Measurements from ENCODE around the gene MBNL1.

The MBNL1 gene

GRCh38 chr3:152299249-152299976 lies 30.7 kb downstream of the MBNL1 start:
- DNase-seq, result no peak

GRCh38 chr3:152300029-152300731 lies 31.5 kb downstream of the MBNL1 start:
- DNase-seq, result no peak

DNA sequence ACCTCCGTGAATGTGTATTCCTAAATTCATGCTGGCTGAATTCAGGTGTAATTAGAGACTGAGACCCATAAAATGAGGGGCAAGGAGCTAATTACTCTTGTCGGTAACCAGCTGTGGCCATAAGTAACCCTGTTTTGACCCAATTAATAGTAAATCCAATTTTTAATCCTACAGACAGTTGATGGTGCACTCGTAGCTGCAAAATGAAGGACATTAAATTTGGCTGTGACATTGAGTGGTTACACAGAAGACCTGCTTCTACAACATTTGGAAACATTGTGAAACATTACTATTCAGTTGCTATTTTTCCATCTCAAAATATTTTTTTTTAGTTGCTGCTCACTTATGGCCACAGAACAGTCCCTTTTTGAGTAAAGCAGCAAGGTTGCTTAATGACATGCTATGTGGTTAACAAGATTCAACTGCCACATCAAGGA lies 33.0 kb downstream of the MBNL1 start:
- DNase-seq, result no peak

- DNase-seq, result no peak
Measured at GRCh38 chr3:152302521-152303021, 33.8 kb downstream of the MBNL1 start.

DNA sequence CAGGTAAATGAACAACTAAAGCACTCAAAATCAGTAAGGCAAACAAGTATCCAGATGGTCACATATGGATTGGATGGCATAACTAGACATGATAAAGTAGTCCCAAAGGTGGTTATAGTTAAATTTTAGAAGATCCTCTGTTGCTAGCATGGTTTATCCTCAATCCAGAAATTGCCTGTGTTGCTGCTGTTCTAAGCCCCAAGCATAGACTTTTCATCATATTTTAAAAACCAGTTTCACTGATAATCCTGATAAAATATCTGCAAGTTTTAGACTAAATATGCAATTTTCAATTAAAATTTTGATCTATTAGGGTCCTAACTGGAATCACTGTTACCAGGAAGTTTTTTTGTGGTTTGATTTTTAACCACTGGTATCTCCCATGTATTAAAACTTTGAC lies 35.4 kb downstream of the MBNL1 start:
- no peak for DNase-seq

GRCh38 chr3:152305075-152305474 lies 36.3 kb downstream of the MBNL1 start:
- DNase-seq, result no peak

DNA sequence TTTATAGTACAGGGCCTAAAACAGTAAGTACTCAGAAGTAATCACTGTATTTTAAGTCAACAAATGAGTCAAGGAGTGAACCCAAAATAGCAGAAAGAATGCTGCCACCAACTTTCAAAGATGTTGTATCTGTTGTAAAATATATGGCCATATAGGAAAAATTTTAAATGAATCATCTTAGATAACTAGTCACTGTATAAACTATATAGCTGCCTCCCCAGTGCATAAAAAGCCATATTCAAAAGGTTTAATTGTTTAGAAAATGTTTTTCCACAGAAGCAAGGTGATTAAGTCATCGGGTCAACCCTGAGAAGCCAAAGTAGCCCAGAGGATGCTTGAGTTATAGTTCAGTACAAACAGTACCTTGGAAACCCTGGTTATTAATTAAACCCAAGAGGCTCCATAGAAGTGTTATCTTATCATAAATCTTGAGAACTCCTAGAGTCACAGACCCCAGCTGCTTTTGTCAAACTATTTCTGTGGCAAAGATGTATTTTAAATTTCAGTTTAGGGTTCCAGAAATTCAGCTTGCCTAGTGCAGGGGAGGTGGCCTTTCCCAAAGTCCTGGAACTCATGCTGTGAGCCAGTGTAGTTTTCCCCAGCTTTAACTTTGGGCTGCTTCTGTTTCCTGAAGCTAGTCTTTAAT lies 39.2 kb downstream of the MBNL1 start:
- no peak for DNase-seq

DNA sequence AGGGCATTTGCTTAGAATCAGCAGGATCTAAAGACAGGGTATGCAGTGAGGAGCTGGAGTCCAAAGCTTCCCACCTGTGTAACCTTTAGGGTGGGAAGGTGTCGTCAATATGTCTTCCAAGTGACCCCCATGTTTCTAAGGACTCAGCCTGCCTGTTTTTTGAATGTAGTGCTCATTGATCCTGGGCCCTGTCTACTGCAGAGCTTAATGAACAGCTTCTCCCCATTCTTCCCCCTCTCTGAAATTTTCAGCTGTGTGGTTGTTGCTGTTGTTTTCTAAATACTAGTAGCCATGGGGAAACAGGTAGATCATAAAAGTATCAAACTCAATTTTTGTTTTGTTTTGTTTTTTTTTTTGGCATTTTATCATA lies 39.7 kb downstream of the MBNL1 start:
- no peak for DNase-seq

DNA sequence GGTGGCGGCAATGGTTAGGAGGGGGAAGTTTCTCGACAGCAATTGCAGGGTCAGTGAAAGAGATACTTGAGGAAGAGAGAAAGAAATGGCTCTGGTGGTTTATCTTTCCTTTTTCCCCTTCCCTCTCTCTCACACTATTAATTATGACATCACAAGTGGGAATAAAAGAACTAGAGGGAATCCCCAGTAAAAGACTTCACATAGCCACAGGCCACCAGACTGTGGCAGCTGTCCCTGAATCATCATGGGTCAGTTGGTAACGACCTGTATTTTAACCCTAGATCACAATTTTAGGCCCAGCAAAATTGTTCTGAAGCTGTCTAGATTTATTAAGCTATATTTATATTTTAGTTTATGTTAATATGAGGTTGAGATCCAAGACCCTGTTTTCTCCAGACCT lies 40.3 kb downstream of the MBNL1 start:
- DNase-seq, result no peak

DNA sequence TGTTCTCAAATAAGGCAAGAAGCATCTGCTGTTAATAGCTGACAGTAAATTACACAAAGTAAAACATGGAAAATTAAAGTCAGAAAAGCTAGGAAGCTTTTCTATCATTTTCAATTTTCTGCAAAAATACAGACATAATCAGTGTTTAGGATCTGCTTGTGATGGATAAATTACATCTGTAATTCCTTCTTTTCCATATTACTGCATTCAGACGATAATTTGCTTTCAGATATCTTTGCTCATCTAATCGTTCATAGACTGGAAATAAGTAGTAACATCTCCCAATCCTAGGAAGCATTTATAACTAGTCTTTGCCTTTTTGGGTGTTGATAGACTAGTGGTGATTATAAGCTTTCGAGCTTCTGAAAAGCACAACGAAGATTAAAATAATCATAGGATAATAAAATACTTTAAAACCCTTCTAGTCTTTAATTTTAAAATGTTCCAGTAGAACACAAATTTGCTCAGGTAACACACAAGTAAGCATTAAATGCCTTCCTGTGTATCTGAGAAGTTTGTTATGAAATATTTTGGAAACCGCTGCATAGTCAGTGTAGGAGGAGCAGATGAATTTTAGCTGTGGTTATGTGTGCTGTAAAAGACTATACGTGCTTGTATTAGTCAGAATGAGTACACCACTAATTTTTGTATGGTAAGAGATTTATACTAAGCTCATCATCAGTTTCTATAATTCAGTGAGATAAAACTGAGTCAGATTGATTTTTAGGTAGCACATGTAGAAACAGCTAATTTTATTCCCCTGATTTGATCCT lies 41.0 kb downstream of the MBNL1 start:
- DNase-seq, result no peak

DNA sequence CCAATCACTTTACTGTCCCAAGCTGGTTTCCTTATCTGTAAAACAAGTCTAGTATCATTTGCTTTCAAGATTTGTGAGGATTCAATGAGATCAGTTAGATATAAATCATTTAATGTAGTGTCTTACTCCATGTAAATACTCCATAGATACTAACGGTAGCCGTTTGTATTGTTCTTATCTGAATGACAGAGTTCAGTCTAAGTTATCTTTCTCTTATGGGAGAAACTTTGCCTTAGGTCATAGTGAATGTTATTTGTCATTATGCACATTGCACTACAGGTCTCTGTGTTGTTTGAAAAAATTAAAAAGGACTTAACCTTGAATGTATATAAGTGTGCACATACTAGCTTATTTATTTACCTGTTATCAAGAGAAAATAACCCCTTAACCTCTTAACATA lies 44.7 kb downstream of the MBNL1 start:
- DNase-seq, result no peak

- no peak for DNase-seq
Measured at GRCh38 chr3:152313914-152314313, 45.2 kb downstream of the MBNL1 start.

- DNase-seq, result no peak
Measured at GRCh38 chr3:152314677-152315353, 46.1 kb downstream of the MBNL1 start.

GRCh38 chr3:152315623-152316022 lies 46.9 kb downstream of the MBNL1 start:
- no peak for DNase-seq

DNA sequence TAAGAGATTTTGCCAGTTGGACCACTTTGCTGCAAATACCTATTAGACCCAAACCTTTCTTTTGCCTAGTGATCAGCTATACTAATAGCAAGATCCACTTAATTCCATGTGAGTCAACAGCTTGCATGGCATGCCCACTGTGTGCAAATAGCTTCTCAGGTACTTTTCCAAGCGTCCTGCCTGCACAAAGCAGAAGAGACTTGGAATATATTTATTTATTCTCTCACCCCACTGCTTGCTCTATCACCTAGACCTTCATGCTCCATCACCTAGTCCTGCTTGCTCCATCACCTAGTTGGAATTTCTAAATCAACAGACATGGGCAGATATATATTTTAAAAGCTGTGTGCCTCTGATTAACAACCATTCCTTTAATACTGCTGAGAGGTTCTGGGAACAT lies 47.6 kb downstream of the MBNL1 start:
- DNase-seq, result no peak

DNA sequence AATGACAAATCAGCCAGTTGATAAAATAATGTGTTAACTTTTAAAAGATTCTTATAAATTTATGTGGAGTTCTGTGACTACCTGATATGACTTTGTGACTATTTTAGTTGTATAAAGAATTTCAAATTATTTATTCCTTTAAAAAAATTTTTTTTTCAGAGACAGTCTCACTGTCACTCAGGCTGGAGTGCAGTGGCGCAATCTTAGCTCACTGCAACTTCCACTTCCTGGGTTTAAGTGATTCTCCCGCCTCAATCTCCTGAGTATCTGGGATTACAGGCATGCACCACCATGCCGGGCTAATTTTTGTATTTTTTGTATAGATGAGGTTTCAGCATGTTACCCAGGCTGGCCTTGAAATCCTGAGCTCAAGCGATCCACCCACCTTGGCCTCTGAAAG lies 48.5 kb downstream of the MBNL1 start:
- DNase-seq, result no peak

DNA sequence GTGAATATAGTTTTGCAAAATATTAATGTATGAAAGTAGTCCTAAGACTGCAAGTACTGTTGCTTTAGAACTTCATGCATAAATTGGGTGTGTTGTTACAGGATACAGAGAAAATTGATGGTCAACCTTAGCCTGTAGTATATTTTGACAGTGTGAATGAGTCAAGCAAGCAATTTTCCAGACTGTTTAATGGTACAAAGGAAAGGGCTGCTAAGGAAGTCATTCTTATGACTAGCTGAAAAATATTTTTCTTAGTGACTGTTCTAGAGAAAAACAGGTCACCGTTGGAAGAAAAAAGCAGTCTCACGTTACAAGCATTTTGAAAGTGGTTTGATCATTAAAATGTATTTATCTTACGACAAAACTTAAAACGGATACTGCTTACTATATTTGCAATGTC lies 49.2 kb downstream of the MBNL1 start:
- no peak for DNase-seq

GRCh38 chr3:152318512-152318911 lies 49.8 kb downstream of the MBNL1 start:
- no peak for DNase-seq

- DNase-seq, result no peak
Measured at GRCh38 chr3:152319256-152319655, 50.5 kb downstream of the MBNL1 start.

GRCh38 chr3:152319831-152320617 lies 51.3 kb downstream of the MBNL1 start:
- DNase-seq, result no peak

DNA sequence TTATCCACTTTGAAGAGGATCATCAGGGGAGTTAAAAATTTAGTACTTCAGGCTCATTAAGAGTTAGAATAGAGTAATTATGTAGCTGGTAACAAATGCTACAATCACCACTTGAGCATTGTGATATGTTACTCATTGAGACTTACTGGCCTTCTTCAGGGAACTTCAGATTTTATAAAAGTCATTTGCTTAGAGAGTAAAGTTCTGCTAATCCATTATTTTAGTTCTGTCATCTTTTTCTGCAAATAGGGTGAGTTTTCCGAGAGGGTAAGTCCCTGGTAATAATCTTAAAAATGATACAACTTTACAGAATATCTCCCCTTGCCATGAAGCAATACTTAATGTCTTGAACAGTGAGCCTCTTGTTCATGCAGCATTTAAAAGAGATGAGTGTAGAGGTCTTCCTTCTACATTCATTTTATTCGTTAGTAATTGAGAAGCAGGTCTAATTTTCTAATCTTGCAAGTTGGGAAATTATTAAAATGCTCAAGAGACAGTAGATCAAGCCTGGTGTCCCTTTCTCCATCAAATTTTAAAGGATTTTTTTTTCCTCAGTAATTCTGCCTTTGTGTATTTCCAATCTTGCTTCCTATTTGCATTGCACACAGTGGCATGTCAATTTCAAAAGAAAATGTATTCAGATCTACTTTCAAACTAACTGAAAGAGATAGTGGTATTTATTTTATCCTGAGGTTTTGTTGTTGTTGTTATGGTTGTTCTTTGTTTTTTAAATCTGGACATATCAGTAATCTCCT lies 52.6 kb downstream of the MBNL1 start:
- DNase-seq, result no peak

All from stimulated activated CD4-positive, alpha-beta T cell treated with anti-CD3 and anti-CD28 coated beads, Interleukin-15, amount 100 ng/mL, for 24 hours (primary cell).